ENCODE measurements around the gene CYBC1.
"Not testable (repeated sequence)": the region's sequence is repeated elsewhere in the genome, so short reads cannot be mapped to it uniquely, and the experiment has no call there.

Gene CYBC1

DNA sequence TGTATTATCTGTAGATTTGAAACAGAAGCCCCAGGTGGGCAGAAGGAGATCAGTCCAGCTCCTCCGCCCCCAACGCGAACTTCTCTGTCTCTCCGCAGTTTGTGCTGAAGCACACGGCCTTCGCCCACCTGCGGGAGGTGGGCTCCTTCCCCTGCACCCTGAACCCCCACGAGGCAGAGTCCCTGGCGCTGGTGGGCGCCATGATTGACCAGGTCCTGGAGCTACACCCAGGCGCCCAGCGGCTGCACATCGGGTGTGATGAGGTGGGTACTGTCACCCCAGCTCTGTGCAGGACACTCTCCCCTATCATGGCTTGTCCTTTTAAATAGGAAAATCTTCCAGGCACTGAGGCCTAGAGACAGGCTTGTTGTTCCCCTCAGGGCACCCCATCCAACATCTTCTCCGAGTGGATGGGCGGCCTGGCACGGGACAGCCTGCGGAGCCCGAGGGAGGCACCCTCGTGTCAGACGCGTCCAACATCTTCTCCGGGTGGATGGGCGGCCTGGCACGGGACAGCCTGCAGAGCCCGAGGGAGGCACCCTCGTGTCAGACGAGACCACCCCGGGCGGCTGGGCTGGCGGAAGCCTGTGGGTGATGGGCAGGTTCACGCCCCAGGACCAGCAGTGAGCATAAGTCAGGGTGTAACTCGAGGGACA lies 16.9 kb downstream of the CYBC1 start:
- no peak for DNase-seq

DNA sequence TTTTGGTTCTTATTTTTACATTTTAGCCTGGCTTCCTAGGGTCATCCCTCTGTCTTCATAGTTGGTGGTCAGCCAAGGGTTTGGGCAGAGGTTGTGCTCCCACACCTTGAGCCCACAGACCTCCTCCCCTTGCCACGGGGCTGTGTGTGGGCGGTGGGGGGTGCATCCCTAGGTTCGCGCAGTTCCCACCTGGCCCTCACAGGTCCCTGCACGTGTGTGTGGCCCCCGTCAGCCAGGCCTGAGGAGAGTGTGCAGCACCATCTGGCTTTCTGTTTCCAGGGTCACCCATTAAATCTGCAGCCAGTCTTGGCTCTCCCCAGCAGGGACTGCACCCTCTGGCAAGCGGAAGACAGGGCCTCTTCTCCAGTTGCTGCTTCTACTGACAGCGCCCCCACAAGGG lies 18.5 kb downstream of the CYBC1 start:
- DNase-seq = no peak

GRCh38 chr17:82429824-82430223 lies 20.7 kb downstream of the CYBC1 start:
- DNase-seq = no peak

- no peak for DNase-seq
These were observed 22.0 kb downstream of the CYBC1 start for GRCh38 chr17:82428546-82428945.

- no peak for DNase-seq
These were observed 25.7 kb downstream of the CYBC1 start for GRCh38 chr17:82424863-82425159.

GRCh38 chr17:82424001-82424862 lies 26.3 kb downstream of the CYBC1 start:
- DNase-seq = no peak

GRCh38 chr17:82419540-82419939 lies 31.0 kb downstream of the CYBC1 start:
- DNase-seq = no peak

GRCh38 chr17:82418001-82418986 lies 32.3 kb downstream of the CYBC1 start, which contains the start of the genes HEXD and OGFOD3:
TSS of gene HEXD (plus strand) at chr17:82418347. CDS start at chr17:82419800, 1,453 bp downstream.
TSS of gene OGFOD3 (minus strand) at chr17:82418586. CDS start at chr17:82418485, 101 bp downstream.
- peak; percentile 85 to 87 for DNase-seq

- DNase-seq = no peak
These were observed 33.8 kb downstream of the CYBC1 start for GRCh38 chr17:82416771-82417170.

GRCh38 chr17:82416264-82416663 lies 34.3 kb downstream of the CYBC1 start:
- no peak for DNase-seq

DNA sequence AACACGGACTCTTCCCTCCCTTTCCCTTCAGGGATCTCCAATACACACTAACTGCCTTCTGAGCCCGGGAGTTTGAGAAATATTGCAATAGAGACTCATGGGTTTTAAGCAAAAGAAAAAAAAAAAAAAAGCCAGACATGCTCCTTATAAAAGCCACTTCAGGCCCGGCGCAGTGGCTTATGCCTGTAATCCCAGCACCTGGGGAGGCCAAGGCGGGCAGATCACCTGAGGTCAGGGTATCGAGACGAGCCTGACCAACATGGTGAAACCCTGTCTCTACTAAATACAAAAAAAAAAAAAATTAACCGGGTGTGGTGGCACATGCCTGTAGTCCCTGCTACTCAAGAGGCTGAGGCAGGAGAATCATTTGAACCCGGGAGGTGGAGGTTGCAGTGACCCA lies 34.8 kb downstream of the CYBC1 start:
- no peak for DNase-seq

- no peak for DNase-seq
These were observed 35.2 kb downstream of the CYBC1 start for GRCh38 chr17:82415336-82415735.

DNA sequence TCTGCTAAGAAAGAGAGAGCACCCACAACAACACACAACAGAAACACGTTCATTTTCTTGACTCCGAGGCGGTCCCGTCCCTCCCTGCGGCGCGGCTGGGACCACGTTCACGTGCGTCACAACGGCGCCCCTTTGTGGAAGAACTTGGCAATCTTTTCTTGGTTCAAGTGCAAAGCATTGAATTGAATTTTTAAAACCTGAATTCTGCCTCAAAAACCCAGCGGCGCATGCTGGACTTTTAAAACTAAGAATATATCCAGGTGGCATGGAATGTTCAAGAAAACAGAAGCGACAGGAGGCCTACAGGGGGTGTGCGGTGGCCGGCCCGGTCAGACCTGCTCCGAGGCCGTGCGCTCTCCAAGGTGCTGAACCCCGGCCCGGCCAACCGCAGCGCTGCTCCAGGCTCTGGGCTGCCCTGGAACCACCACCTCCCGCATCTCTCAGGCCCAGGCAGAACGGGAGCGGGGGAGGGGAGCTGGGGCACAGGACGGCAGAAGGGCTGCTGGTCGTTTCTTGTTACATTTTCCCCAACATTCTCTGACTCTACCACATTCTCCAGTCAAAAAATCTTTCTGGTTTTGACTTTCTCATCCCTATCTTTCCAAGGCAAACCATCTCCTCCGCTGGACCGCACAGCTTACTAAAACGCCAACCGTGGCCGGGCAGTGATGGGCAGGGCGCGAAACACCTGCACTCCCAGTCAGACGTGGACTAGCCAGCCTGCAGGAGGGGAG lies 35.8 kb downstream of the CYBC1 start:
- peak; percentile 30 to 60 for DNase-seq

- DNase-seq = no peak
These were observed 37.7 kb downstream of the CYBC1 start for GRCh38 chr17:82412535-82413520.

- not testable (repeated sequence) for DNase-seq
These were observed 38.5 kb downstream of the CYBC1 start for GRCh38 chr17:82412081-82412480.

- no peak for DNase-seq
These were observed 39.0 kb downstream of the CYBC1 start for GRCh38 chr17:82411396-82412053.

DNA sequence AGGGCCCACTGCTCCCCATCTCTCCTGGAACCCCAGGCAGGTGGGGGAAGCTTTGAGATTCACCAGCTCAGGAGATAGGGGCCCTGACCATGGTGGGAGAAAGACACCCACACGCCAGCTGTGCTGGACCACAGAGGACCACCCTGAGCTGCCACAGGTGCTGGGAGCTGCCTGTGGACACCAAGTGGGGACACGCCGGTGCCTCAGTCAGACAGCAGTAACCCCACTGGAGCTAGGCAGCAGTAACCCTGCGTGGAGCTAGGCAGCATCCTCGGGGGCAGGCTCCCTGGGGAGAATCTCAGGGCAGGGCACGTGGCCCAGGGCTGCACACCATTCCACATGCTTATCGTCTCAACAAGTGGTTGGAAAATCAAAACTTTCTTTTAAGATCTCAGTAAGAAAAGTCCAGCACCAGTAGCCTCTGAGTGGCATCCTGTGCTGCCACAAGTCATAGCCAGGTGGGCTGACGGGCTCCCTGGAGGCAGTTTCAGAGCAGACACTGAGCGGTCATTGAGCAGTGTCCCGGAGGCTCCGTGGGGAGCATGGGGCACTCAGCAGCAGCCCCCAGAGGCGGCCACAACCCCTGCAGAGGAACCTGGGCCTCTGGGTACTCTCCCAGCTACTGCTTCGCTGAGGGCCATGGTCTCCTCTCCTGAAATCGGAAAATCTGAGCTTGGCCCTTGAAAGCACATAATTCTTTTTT lies 40.4 kb downstream of the CYBC1 start:
- DNase-seq = no peak

- no peak for DNase-seq
These were observed 41.6 kb downstream of the CYBC1 start for GRCh38 chr17:82408938-82409318.

DNA sequence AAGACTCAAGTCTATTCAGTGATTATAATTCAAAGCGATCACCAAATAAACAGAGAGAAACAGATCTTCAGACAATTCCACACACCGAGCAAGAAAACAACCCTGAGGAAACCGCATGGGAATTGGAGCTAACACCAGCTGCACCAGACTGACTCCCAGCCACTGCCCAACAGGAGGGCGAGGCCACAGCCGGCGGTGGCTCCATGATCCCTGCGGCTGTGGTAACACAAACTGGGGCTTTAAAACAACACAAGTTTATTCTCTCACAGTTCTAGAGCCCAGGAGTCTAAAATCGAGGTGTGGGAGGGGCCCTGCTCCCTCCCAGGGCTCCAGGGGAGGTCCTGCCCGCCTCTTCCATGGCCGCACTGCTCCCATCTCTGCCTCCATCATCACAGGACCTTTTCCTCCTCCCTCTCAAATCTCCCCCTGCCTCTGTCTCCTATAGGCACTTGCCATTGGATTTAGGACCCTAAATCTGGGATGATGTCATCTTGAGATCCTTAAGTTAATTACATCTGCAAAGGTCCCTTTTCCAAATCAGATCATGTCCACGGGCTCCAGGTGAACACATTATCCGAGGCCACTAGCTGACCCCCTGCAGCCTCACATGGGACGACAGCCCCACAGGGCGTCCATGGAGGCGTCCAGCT lies 42.1 kb downstream of the CYBC1 start:
- DNase-seq = no peak
